GM10266 (cell line): ENCODE measurements around the gene CYP27B1.

Source experiments
- DNase-seq: peaks from one replicate; pipeline ENCODE4 v3.0.0; 2012; ENCODE audit errors: extremely low spot score
- TF ChIP-seq, protein P1 (sequence below): IDR thresholded peaks from 2 replicates; pipeline ENCODE4 v1.5.1; 2012; ENCODE audit warnings: mild to moderate bottlenecking, low read depth; ENCODE audit not compliant: control insufficient read depth, insufficient read depth; ENCODE audit errors: missing control alignments

The CYP27B1 gene

DNA sequence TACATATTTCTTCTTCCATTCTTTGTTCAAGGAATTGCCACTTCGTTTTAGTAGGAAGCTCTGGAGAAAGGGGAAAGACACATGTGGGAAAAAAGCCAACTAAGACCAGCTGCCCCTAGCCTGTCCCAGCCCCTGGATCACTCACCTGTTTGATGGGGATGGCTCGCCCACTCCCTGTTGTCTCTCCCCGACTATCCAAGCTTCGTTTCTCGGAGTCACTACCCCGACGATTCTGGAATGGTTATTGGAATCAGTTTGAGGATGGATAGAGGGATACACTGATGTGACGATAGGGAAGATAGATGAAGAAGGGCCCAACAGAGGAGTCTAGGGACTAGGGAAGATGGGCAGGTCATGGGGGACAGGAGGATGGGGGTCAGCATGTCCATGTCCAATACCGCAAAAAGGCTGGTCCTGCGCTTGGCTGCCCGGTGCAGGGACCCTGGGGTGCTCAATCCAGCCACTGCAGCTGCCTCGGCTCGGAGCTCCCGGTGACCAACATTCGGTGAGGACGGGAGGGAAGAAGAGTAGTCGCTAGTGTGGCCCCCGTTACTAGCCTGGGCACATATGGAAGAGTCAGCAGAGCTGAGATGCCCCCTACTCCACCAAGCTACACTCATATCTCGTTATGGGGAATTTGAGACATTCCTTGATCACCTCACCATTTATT, 35.3 kb downstream of the CYP27B1 start:
- DNase-seq = no peak
- TF ChIP-seq, protein P1, sequence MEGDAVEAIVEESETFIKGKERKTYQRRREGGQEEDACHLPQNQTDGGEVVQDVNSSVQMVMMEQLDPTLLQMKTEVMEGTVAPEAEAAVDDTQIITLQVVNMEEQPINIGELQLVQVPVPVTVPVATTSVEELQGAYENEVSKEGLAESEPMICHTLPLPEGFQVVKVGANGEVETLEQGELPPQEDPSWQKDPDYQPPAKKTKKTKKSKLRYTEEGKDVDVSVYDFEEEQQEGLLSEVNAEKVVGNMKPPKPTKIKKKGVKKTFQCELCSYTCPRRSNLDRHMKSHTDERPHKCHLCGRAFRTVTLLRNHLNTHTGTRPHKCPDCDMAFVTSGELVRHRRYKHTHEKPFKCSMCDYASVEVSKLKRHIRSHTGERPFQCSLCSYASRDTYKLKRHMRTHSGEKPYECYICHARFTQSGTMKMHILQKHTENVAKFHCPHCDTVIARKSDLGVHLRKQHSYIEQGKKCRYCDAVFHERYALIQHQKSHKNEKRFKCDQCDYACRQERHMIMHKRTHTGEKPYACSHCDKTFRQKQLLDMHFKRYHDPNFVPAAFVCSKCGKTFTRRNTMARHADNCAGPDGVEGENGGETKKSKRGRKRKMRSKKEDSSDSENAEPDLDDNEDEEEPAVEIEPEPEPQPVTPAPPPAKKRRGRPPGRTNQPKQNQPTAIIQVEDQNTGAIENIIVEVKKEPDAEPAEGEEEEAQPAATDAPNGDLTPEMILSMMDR = no peak

DNA sequence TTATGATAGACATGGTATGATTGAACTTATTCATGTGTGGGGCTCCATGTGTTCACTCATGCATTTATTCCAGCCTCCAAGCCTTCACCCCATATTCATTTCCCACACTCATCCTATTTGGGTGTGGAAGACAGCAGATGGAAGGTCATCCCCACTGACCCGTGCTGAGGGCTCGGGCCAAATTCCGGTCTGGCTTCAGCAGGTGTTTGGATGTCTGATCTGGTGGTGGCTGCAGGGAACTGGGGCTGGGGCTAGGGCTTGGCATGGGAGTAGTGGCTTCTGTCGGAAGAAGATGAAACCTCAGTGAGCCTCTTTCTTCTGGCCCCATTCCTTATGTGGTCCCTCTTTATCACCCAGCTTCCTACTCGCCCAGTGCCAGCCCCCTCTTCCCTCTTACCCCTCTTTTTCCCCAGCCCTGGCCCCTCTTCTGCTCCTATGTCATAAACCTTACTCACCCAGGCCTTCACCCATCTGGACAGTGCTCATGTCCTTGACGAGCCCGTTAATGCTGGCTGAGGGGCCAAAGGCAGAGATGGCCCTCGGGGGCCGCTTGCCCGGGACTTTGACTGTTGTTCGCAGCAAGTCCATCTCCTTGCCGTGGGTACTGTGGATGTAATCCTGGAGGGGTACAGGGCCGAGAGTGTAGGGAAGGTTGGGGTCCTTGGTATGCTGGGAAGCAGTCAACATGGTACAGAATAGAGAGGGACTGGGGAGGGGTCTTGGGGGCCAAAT, 36.4 kb downstream of the CYP27B1 start:
- TF ChIP-seq, protein P1 = no peak
- no peak for DNase-seq

DNA sequence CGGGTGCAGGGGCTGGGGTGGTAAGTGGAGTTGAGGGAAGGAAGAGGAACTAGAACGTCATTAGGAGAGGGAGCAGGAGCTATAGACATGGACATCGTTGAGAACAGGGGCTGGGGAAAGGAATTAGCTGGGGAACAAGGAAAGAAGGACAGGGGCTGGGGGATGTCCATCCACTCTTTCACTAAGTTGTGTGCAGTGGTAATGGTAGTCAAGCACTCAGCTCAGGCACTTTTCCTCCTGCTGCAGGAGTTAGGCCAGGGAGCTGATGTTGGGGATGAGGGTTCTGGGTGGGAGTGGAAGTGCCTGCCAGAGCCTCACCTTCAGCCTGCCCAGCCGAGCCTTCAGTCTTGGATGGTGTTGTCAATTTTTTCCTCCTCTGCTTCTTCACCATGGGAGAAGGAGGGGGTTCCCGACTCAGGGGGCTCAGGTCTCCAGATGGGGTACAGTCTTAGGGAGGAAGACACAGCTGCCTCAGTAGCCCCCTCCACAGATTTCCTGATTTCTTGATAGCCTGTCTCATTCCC, 37.5 kb downstream of the CYP27B1 start:
- TF ChIP-seq, protein P1 = no peak
- DNase-seq = peak; percentile 11

DNA sequence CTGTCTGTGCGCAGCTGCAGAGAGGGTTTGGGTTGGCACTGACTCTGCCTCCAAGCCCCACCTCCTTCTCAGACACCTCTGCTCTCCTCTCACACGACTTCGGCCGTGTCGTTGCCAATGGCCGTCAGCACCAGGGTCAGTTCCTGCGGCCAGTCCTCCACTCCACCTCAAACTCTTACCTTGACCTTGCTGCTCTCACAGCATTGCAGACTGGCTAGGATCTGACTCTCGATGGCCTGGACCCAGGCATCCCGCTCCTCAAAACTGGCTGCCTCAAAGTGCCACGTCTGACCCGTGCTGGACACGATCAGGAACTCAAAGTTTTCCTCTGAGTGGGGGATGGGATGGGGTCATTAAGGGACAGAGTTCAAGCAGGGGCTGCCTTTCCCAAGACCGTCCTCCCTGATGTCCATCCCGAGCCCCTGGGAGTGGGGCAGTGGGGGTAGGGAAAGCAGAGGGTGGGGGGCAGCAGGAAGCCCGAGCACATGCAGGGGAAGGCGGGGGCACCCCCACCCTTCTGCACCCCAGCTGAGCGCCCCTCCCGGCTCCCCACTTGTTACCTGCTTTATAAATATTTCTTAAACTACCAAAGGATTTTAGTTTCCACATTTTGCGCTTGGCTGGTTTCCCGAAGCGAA, 39.0 kb downstream of the CYP27B1 start:
- no peak for DNase-seq
- TF ChIP-seq, protein P1 = no peak

DNA sequence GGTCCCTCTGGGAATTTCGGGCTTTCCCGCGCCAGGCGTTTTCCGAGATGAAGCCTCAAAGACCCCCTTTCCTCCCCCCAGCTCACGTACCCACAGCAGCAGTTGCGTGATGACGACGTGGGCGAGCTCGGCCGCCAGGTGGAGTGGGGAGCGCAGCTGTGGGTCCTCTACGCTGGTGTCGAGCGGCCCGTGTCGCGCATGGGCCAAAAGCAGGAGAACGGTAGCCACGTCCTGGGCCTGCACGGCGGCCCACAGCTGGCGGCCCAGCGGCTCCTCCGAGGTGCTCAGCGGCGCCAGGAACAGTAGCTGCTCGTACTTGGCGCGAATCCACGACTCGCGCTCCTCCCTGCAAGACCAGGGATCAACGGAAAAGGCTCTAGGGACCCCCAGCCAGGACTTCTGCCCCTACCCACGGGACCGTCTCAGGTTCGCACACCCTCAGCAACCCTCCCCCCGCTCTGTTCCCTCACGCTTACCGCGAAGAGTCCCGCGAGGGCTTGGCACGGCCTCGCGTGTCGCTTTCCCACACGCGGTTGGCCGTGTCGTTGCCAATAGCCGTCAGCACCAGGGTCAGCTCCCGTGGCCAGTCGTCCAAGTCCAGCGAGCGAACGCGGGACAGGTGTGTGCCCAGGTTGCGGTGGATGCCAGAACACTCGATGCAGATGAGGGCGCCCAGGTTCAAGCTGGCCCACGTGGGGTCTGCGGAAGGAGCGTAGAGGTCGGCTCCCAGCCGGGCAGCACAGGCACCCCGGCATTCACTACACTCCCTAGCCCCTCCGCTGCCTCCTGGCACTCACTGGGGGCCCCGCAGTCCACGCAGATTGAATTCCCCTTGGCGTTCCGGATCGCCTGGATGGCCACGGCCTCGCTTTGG, 39.8 kb downstream of the CYP27B1 start:
- TF ChIP-seq, protein P1 = no peak
- peak; percentile 29 for DNase-seq

DNA sequence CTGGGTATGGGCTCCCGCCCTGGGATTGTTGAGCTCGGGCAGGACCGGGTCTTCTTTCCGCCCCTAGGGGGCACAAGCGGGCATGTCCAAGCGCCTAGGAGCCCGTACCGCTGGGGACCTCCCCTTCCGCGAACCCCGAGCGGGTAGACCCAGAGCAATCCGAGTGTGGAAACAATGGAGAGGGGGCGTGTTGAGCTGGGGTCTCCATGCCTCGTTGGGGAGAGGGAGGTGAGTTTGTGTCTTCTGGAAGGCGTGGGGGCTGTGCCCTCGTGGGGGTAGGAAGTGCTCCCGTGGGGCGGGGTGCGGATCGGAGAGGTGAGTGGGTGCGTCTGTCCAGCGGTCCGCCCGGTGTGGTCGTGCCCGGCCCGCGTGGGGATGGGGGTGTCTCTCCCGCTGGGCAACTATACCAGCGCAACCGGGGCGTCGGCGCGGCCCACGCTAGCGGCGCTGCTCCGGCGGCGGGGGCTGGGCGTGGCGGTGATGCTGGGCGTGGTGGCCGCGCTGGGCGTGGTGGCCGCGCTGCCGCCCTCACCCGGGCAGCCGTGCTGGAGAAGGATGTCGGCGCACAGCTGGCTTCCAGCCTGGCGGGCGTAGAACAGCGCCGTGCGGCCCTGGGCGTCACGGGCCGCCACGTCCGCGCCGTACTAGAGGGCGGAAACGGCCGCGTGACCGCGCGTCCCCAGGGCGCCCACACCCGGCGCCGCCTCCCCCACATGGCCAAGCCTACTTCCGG, 40.6 kb downstream of the CYP27B1 start:
- DNase-seq = no peak
- TF ChIP-seq, protein P1 = no peak
